A549 (cell line): ENCODE data around the gene RBPJ.

ENCODE experiments used
- CEBPB ChIP-seq, 2 experiments: fragments of >200 bp in 1 of 2; sonication (Bioruptor Twin) in 1 of 2; formaldehyde crosslinking in 1 of 2; IDR thresholded peaks; 2 replicates each; pipeline ENCODE4 v1.6.1; 2012 to 2016
- CTCF ChIP-seq: fragments of >200 bp; sonication (Bioruptor Twin); formaldehyde crosslinking; IDR thresholded peaks from 3 replicates; pipeline ENCODE4 v1.5.1; 2016
- FOSL2 ChIP-seq, 2 experiments: fragments of 450-650 bp in 1 of 2; fragments of >200 bp in 1 of 2; sonication (Bioruptor Twin) in 1 of 2; formaldehyde crosslinking; IDR thresholded peaks; 2 replicates each; pipeline versions ENCODE4 v1.5.0 to v1.6.1; 2016 to 2020; ENCODE audit warnings: mild to moderate bottlenecking in 1 of 2, moderate library complexity in 1 of 2
- HDAC2 ChIP-seq: fragments of 200-600 bp; sonication (generic); IDR thresholded peaks from 2 replicates; pipeline ENCODE4 v1.6.1; 2016
- MAFK ChIP-seq: fragments of 450-650 bp; IDR thresholded peaks from 2 replicates; pipeline ENCODE4 v1.6.1; 2014; ENCODE audit not compliant: partially characterized antibody
- MYC ChIP-seq: IDR thresholded peaks from 2 replicates; pipeline ENCODE4 v1.6.1; 2012; ENCODE audit warnings: mild to moderate bottlenecking, inconsistent platforms, low read length, improper control_type of control experiment, borderline replicate concordance
- PBX3 ChIP-seq: IDR thresholded peaks from 2 replicates; pipeline ENCODE4 v1.6.1; 2012
- POLR2A ChIP-seq: IDR thresholded peaks from 2 replicates; pipeline ENCODE4 v1.6.1; 2012; ENCODE audit warnings: mild to moderate bottlenecking, low read length
- RFX5 ChIP-seq: fragments of 450-650 bp; IDR thresholded peaks from 2 replicates; pipeline ENCODE4 v1.7.1; 2014; ENCODE audit warnings: antibody characterized with exemption, mild to moderate bottlenecking, moderate library complexity
- SMC3 ChIP-seq: fragments of >200 bp; sonication (Bioruptor Twin); formaldehyde crosslinking; IDR thresholded peaks from 3 replicates; pipeline ENCODE4 v1.6.1; 2018; ENCODE audit warnings: inconsistent platforms
- SREBF2 ChIP-seq: fragments of 450-650 bp; IDR thresholded peaks from 2 replicates; pipeline ENCODE4 v1.6.1; 2014; ENCODE audit warnings: mild to moderate bottlenecking, moderate library complexity
- ZC3H11A ChIP-seq: fragments of 450-650 bp; IDR thresholded peaks from 2 replicates; pipeline ENCODE4 v1.6.1; 2014; ENCODE audit warnings: antibody characterized with exemption, mild to moderate bottlenecking
- TF ChIP-seq, protein P1 (sequence below): fragments of 200-600 bp; sonication (generic); IDR thresholded peaks from 2 replicates; pipeline ENCODE4 v1.6.1; 2016; ENCODE audit warnings: antibody characterized with exemption, mild to moderate bottlenecking, moderate library complexity

DNA sequence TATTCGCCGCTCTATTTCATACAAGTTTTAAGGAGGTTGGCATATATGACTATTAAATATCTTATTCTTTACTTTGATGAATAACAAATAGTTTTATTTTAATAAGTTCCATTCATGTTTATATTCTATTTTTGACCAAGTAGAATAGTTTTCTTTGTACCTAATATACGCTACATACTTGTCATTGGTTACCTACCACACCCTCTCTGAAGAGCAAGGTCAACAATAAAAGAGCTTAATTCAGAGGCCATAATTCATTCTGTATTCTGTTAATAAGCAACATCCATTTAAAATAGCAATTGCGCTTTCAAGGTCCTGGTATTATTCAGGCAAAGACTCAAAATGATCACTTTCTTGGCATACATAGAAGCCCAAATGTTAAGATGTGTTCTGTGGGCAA, 24.3 kb upstream of the RBPJ start:
- TF ChIP-seq CEBPB (IDR thresholded peaks at IDR 0.05) (no peak), MYC (no peak), FOSL2 (IDR thresholded peaks at IDR 0.05) (no peak), FOSL2 (CRISPR knock-in tag; IDR thresholded peaks at IDR 0.05) (no peak), CTCF (no peak), MAFK (no peak), SREBF2 (no peak), SMC3 (no peak), POLR2A (no peak), HDAC2 (no peak), PBX3 (no peak), RFX5 (no peak), ZC3H11A (no peak)
- TF ChIP-seq, protein P1, sequence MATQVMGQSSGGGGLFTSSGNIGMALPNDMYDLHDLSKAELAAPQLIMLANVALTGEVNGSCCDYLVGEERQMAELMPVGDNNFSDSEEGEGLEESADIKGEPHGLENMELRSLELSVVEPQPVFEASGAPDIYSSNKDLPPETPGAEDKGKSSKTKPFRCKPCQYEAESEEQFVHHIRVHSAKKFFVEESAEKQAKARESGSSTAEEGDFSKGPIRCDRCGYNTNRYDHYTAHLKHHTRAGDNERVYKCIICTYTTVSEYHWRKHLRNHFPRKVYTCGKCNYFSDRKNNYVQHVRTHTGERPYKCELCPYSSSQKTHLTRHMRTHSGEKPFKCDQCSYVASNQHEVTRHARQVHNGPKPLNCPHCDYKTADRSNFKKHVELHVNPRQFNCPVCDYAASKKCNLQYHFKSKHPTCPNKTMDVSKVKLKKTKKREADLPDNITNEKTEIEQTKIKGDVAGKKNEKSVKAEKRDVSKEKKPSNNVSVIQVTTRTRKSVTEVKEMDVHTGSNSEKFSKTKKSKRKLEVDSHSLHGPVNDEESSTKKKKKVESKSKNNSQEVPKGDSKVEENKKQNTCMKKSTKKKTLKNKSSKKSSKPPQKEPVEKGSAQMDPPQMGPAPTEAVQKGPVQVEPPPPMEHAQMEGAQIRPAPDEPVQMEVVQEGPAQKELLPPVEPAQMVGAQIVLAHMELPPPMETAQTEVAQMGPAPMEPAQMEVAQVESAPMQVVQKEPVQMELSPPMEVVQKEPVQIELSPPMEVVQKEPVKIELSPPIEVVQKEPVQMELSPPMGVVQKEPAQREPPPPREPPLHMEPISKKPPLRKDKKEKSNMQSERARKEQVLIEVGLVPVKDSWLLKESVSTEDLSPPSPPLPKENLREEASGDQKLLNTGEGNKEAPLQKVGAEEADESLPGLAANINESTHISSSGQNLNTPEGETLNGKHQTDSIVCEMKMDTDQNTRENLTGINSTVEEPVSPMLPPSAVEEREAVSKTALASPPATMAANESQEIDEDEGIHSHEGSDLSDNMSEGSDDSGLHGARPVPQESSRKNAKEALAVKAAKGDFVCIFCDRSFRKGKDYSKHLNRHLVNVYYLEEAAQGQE: no peak
